Vagina (tissue), 2 donors: ENCODE data around the gene WDR70. TPM values are rescaled to one million over a fixed set of nuclear protein-coding genes. Genes with fewer than 3 reads are reported as not detected.

Experiments
- DNase-seq, 2 donors: peaks; one replicate each; pipeline ENCODE4 v3.0.0-alpha.2; 2017; ENCODE audit errors: extremely low spot score in 2 of 2
- H3K27ac ChIP-seq: fragments of 200-600 bp; sonication (generic); one replicate; pipeline ENCODE4 v1.5.1; 2019
- H3K27me3 ChIP-seq: fragments of 200-600 bp; sonication (generic); one replicate; pipeline ENCODE4 v1.5.1; 2019
- H3K36me3 ChIP-seq, 2 donors: fragments of 200-600 bp; sonication (generic); one replicate each; pipeline ENCODE4 v1.5.1; 2017 to 2019
- H3K4me1 ChIP-seq: fragments of 200-600 bp; sonication (generic); one replicate; pipeline ENCODE4 v1.5.1; 2019
- H3K4me3 ChIP-seq, 2 donors: fragments of 200-600 bp; sonication (generic); 1 replicate in 1 of 2; 2 replicates in 1 of 2; pipeline ENCODE4 v1.5.1; 2016 to 2019
- H3K9me3 ChIP-seq: fragments of 200-600 bp; sonication (generic); one replicate; pipeline ENCODE4 v1.5.1; 2019
- POLR2A ChIP-seq, 2 donors: fragments of 450-650 bp; IDR thresholded peaks; one replicate each; pipeline ENCODE4 v1.6.1; 2017; ENCODE audit warnings: antibody characterized with exemption in 2 of 2, mild to moderate bottlenecking in 2 of 2, moderate library complexity in 2 of 2
- POLR2AphosphoS5 ChIP-seq, 2 donors: sonication (generic); formaldehyde crosslinking; IDR thresholded peaks; one replicate each; pipeline ENCODE4 v1.9.0; 2017; ENCODE audit warnings: antibody characterized with exemption in 2 of 2, mild to moderate bottlenecking in 2 of 2, low read depth in 1 of 2; ENCODE audit not compliant: insufficient read depth in 1 of 2
- intact Hi-C: fragments of 100-400 bp; cut with DNase I; formaldehyde crosslinking; loops from one replicate; pipeline ENCODE4 v1.15.1; 2023
- total RNA-seq: library from RNA; depleted of rRNA; stranded (reverse); fragments of >200 nt; gene quantifications from one replicate; pipeline ENCODE4 v1.2.3, GENCODE V29; 2016
- TF ChIP-seq, protein P1 (sequence below), 3 experiments: fragments of 450-650 bp in 2 of 3; fragments of 200-600 bp in 1 of 3; sonication (generic) in 1 of 3; IDR thresholded peaks; one replicate each; pipeline ENCODE4 v1.5.1; 2017 to 2019; ENCODE audit warnings: antibody characterized with exemption in 3 of 3, mild to moderate bottlenecking in 2 of 3, moderate library complexity in 2 of 3

The WDR70 gene
- total RNA-seq, 1 donor from 2014 or later = 31.4 TPM

DNA sequence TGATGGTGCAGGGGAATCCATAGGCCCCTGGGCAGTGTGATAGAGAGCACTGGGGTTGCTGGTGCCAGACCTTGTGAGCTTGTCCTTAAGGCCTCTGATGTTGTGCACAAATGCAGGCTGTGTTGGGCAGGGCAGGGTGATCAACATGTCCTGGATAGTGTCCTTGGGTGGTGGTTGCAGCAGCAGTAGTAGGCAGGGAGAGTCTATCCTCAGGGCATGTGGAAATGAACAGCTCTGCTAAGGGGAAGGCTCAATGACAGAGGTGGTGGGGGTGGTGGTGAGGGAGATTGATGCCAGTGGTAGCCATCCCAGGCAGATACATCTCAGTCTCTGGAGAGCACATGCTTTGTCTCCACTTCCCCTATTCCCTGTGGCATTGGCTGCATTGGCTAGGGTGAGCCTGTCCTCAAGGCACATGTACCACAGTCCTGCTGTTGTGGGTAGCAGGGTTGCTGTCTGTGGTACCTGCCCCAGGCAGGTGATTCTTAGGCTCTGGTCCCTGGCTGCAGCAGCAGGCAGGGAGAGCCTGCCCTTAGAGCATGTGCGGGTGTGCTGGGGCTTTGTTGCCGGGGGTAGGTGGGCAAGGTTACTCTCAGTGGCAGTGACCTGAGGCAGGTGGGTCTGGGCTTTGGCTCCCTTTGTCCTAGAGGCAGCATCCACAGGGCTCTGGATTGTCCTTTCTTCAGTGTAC is 111.1 kb downstream of the WDR70 start:
- Histone ChIP-seq H3K4me1 (no peaks in the 10 kb centered on the region), H3K27me3 (no peaks in the 10 kb centered on the region), H3K27ac (no peak overlapping the region), H3K9me3 (no peaks in the 10 kb centered on the region), H3K4me3 (no peak overlapping the region), H3K36me3 (no peaks in the 10 kb centered on the region)
- no peak for DNase-seq
- intact Hi-C loops = no loop called here
- TF ChIP-seq, protein P1, sequence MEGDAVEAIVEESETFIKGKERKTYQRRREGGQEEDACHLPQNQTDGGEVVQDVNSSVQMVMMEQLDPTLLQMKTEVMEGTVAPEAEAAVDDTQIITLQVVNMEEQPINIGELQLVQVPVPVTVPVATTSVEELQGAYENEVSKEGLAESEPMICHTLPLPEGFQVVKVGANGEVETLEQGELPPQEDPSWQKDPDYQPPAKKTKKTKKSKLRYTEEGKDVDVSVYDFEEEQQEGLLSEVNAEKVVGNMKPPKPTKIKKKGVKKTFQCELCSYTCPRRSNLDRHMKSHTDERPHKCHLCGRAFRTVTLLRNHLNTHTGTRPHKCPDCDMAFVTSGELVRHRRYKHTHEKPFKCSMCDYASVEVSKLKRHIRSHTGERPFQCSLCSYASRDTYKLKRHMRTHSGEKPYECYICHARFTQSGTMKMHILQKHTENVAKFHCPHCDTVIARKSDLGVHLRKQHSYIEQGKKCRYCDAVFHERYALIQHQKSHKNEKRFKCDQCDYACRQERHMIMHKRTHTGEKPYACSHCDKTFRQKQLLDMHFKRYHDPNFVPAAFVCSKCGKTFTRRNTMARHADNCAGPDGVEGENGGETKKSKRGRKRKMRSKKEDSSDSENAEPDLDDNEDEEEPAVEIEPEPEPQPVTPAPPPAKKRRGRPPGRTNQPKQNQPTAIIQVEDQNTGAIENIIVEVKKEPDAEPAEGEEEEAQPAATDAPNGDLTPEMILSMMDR (IDR thresholded peaks at IDR 0.05) = no peak
- no peak for TF ChIP-seq POLR2A (IDR thresholded peaks at IDR 0.05)
- no peak for TF ChIP-seq POLR2AphosphoS5 (IDR thresholded peaks at IDR 0.05; ENCODE audit: insufficient read depth in 1 of 2, low read depth in 1 of 2)

DNA sequence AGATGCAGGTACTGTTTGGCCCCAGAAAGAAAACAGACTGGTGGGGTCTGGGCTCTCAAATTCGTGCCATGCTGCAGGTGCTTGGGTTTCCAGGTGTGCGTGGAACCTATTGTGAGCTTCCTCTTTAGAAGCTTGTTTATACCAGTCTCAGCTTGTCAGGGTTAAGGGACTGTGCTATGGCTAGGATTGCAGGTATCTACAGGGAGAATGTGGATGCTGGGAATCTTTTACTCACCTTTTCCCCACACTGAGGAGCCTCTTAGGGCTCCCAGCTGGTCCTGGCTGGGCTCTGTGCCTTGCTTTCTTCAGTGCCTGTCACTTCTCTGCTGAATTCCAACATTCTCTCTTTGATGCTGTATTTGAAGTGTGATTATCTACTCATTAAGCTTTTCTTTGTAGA is 111.8 kb downstream of the WDR70 start:
- TF ChIP-seq, protein P1 (IDR thresholded peaks at IDR 0.05) = no peak
- TF ChIP-seq POLR2AphosphoS5 (IDR thresholded peaks at IDR 0.05; ENCODE audit: insufficient read depth in 1 of 2, low read depth in 1 of 2) (no peak), POLR2A (IDR thresholded peaks at IDR 0.05) (no peak)

DNA sequence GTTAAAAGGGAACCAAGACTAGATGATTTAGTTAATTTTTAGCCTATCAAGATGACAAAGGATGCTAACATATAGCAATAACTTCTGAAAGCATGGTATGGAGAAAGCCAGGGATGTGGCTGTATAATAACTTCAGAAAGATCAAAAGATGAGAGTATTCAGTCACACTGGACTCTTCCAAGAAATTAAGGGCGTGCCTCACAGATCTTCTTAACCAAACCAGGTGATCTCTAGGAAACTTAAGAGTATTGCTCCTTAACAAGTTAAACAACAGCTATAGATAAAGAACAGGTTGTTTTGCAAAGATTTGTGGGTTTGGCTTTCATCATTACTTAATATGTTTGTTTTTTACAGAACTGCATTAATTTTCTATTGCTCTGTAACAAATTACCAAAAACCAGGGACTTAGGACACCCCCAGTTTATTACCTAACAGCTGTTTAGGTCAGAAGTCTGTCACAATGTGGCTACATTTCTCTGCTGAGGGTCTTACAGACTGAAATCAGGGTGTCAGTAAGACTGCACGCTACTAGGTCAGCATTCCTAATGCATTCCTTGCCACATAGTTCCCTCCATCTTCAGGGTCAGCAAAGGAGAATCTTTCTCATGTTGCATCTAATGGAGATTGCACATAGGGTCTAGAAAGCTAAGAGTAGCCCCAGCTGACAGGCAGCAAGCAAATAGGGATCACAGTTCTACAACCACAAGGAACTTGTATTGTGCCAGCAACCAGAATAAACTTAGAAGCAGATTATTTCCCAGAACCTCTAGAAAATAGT is 113.8 kb downstream of the WDR70 start:
- Histone ChIP-seq H3K9me3 (no peaks in the 10 kb centered on the region), H3K4me1 (no peaks in the 10 kb centered on the region), H3K27ac (no peak overlapping the region), H3K4me3 (no peak overlapping the region), H3K27me3 (no peaks in the 10 kb centered on the region), H3K36me3 (no peaks in the 10 kb centered on the region)
- DNase-seq = no peak
- intact Hi-C loops = no loop called here
- TF ChIP-seq, protein P1 (IDR thresholded peaks at IDR 0.05) = no peak
- TF ChIP-seq POLR2AphosphoS5 (IDR thresholded peaks at IDR 0.05; ENCODE audit: insufficient read depth in 1 of 2, low read depth in 1 of 2) = no peak
- TF ChIP-seq POLR2A (IDR thresholded peaks at IDR 0.05) = no peak

More for the DNA sequence above, 111.8 kb downstream of the WDR70 start:
- Histone ChIP-seq H3K36me3 (no peaks in the 10 kb centered on the region), H3K4me1 (no peaks in the 10 kb centered on the region), H3K27me3 (no peaks in the 10 kb centered on the region), H3K9me3 (no peaks in the 10 kb centered on the region), H3K4me3 (no peak overlapping the region), H3K27ac (no peak overlapping the region)
- intact Hi-C loops = no loop called here
- no peak for DNase-seq

DNA sequence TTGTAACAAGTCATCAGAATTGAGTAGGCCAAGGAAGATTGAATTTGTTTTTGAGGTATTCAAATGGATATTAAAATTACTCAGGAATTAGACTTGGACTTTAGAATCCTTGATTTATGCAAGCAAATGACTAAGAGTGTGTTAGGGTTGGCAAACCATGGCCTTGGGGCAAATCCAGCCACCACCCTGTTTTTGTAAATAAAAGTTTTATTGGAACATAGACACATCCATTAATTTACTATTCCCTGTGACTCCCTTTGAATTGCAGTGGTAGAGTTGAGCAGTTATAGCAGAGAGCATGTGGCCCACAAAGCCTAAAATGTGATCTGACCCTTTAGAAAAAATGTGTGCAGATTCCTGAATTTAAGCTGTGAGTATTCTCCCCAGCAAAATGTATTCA is 115.6 kb downstream of the WDR70 start:
- DNase-seq = no peak
- TF ChIP-seq POLR2A (IDR thresholded peaks at IDR 0.05) (no peak), POLR2AphosphoS5 (IDR thresholded peaks at IDR 0.05; ENCODE audit: insufficient read depth in 1 of 2, low read depth in 1 of 2) (no peak)
- TF ChIP-seq, protein P1 (IDR thresholded peaks at IDR 0.05) = no peak
- no peaks in the 10 kb centered on the region for H3K36me3 ChIP-seq
- no peaks in the 10 kb centered on the region for H3K4me1 ChIP-seq
- H3K4me3 ChIP-seq = no peak overlapping the region
- intact Hi-C loops = no loop called here
- peak overlapping the region; percentile 33 for H3K27ac ChIP-seq
- no peaks in the 10 kb centered on the region for H3K9me3 ChIP-seq
- H3K27me3 ChIP-seq = no peaks in the 10 kb centered on the region

DNA sequence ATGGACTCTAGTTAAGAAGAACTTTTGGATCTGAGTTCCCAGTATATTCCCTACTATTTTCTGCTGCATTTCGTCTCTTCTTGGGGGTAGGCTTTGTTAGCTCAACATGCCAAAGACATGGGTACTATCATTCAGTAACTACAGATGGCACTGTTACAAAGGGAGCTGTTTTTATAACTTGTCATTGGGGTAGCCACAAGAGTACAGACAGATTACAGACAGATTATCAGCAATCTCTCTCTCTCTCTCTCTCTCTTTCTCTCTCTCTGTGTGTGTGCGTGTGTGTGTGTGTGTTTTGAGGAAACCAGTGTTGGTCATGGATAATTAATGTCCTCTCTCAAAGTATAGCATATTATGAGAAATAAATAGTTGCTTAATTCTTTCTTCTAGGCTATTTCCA is 116.1 kb downstream of the WDR70 start:
- no peaks in the 10 kb centered on the region for H3K9me3 ChIP-seq
- no peaks in the 10 kb centered on the region for H3K36me3 ChIP-seq
- intact Hi-C loops = no loop called here
- TF ChIP-seq POLR2AphosphoS5 (IDR thresholded peaks at IDR 0.05; ENCODE audit: insufficient read depth in 1 of 2, low read depth in 1 of 2) (no peak), POLR2A (IDR thresholded peaks at IDR 0.05) (no peak)
- TF ChIP-seq, protein P1 (IDR thresholded peaks at IDR 0.05) = no peak
- no peak for DNase-seq
- H3K4me1 ChIP-seq = no peaks in the 10 kb centered on the region
- no peak overlapping the region for H3K4me3 ChIP-seq
- peak overlapping the region; percentile 33 for H3K27ac ChIP-seq
- no peaks in the 10 kb centered on the region for H3K27me3 ChIP-seq
